ENCODE data around the gene NTSR1. TPM values are rescaled to one million over a fixed set of nuclear protein-coding genes. Genes with fewer than 3 reads are reported as not detected.
A peak's percentile ranks its signal among the peaks of the same experiment; 100 is the strongest.

NTSR1 gene
- total and polyA plus RNA-seq, 2 of the 13 experiments (the other 11 are each of a cell fraction or from before 2014, with no cell fraction given), result 0.09 to 0.12 TPM

GRCh38 chr20:62665826-62666735 is 42.6 kb upstream of the NTSR1 start (continued):
- TF ChIP-seq NFAT5 (CRISPR knock-in tag; IDR thresholded peaks at IDR 0.05) (no peak), PCBP1 (IDR thresholded peaks at IDR 0.05; ENCODE audit: borderline replicate concordance, low read depth, low read length) (peak; percentile 96), RNF219 (CRISPR knock-in tag; IDR thresholded peaks at IDR 0.05) (no peak), ZNF709 (CRISPR knock-in tag; IDR thresholded peaks at IDR 0.05) (no peak; the same call in 1 of the 2 replicates), ZFYVE20 (CRISPR knock-in tag; IDR thresholded peaks at IDR 0.05; ENCODE audit: borderline replicate concordance, low read depth) (0 out of 2 replicates have a peak, but pooled peaks have one; percentile 18), ZFP91 (CRISPR knock-in tag; IDR thresholded peaks at IDR 0.05; ENCODE audit: borderline replicate concordance) (no peak), PATZ1 (CRISPR knock-in tag; IDR thresholded peaks at IDR 0.05) (peak; percentile 68; the same call in 1 of the 2 replicates), MTERF4 (CRISPR knock-in tag; IDR thresholded peaks at IDR 0.05) (peak; percentile 82; the same call in 1 of the 2 replicates), ZNF782 (CRISPR knock-in tag; IDR thresholded peaks at IDR 0.05; ENCODE audit: borderline replicate concordance) (no peak), MXD3 (CRISPR knock-in tag; IDR thresholded peaks at IDR 0.05) (0 out of 2 replicates have a peak, but pooled peaks have one; percentile 37), ZNF619 (CRISPR knock-in tag; IDR thresholded peaks at IDR 0.05) (no peak)
